ENCODE data around the gene C2CD2. TPM values are rescaled to one million over a fixed set of nuclear protein-coding genes. Genes with fewer than 3 reads are reported as not detected.

The C2CD2 gene
- total and polyA plus RNA-seq, 2 of the 8 experiments (the other 6 are each of a cell fraction or from before 2014, with no cell fraction given): 10.4 to 13.0 TPM

DNA sequence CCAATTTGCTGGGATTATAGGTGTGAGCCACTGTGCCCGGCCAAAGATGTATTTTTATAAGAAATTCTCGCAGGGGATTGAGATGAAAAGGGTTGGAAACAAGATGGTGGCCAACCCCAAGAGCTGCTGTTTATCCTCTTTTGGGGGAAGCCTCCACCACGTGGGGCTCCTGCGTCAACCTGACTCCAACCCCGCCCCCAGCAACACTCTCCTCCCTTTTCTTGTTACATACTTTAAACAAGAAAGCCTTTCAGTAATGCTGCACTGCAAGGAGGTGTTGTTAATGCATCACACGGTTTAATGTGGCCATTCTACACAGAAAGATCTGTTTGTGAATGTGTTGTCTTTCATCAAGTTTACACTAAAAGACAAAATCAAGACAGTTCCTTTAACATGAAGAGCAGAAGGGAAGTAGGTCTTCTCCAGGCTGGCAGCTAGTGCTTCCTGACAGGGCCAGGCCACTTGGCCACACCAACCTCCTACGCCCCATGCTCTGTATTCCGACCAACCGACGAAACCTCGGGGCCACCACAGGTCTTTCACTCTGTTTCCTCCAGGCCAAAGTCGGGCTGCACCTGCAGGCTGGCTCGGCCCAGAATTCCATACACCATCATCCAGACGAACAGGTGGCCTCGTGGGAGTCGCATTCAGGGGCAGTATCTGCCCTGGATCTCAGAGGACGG is 25.9 kb downstream of the C2CD2 start:
- ChIA-PET POLR2A (ENCODE audit: partially characterized antibody) (no interaction called here), CTCF (ENCODE audit: partially characterized antibody) (interaction anchor here (1.0 to 1.2 kb wide), 3 partner anchors 16 to 382 kb away, joined by 3 to 5 read pairs (median 3); no protein-coding TSS in a partner anchor)
- TF ChIP-seq ZNF274 (IDR thresholded peaks at IDR 0.05; ENCODE audit: borderline replicate concordance, extremely low read depth, low read length) (no peak), RXRA (IDR thresholded peaks at IDR 0.05; ENCODE audit: insufficient read depth, low read depth, low read length) (no peak), TCF12 (IDR thresholded peaks at IDR 0.05; ENCODE audit: low read depth, low read length) (no peak), JUN (IDR thresholded peaks at IDR 0.05; ENCODE audit: low read depth, low read length) (no peak), JUND (IDR thresholded peaks at IDR 0.05; ENCODE audit: low read length) (no peak), KDM1A (IDR thresholded peaks at IDR 0.05; ENCODE audit: borderline replicate concordance, low read length) (no peak), SP1 (IDR thresholded peaks at IDR 0.05; ENCODE audit: low read depth, low read length) (no peak)
- Histone ChIP-seq H2BK5ac (ENCODE audit: low read depth, low read length) (no peak overlapping the region), H3K23ac (ENCODE audit: insufficient read length) (no peak overlapping the region), H3K9me3 (ENCODE audit: insufficient read depth in 2 of 2, low read depth in 1 of 2, low read length in 1 of 2) (no peaks in the 10 kb centered on the region), H2AFZ (ENCODE audit: low read length) (no peak overlapping the region), H4K91ac (replicated peaks; ENCODE audit: insufficient read length, low read length) (peak overlapping the region; percentile 80), H2AK5ac (ENCODE audit: low read depth, low read length) (peak overlapping the region; percentile 56), H2BK12ac (ENCODE audit: low read depth, low read length) (0 out of 2 replicates have a peak overlapping the region, but pooled peaks have one; percentile 80), H2BK120ac (replicated peaks; ENCODE audit: low read depth, low read length) (no peak overlapping the region), H3K79me2 (ENCODE audit: control insufficient read depth in 1 of 2, insufficient read depth in 2 of 2, low read length in 2 of 2) (no peaks in the 10 kb centered on the region), H3K9ac (replicated peaks in 1 of 4; ENCODE audit: extremely low read depth in 1 of 4, low read depth in 3 of 4, low read length in 3 of 4) (no peak overlapping the region), H3K14ac (ENCODE audit: insufficient read length) (no peak overlapping the region), H3K27me3 (replicated peaks in 1 of 4; ENCODE audit: control insufficient read depth in 3 of 4, extremely low read depth in 1 of 4, insufficient read depth in 3 of 4, low read length in 3 of 4) (no peaks in the 10 kb centered on the region), H4K20me1 (replicated peaks in 1 of 2; ENCODE audit: control insufficient read depth in 1 of 2, insufficient read depth in 2 of 2, low read length in 2 of 2) (no peaks in the 10 kb centered on the region), H3K79me1 (ENCODE audit: low read depth, low read length) (no peaks in the 10 kb centered on the region; the same call in 1 of the 2 replicates), H3K18ac (ENCODE audit: extremely low read depth, low read length) (peak overlapping the region; percentile 15; the same call in 1 of the 2 replicates), H4K8ac (ENCODE audit: extremely low read depth, insufficient read depth, low read length) (no peak overlapping the region), H3K27ac (ENCODE audit: low read depth, low read length) (no peak overlapping the region), H3K4ac (replicated peaks; ENCODE audit: insufficient read length, low read depth, low read length) (no peak overlapping the region), H2BK15ac (ENCODE audit: low read length) (0 out of 2 replicates have a peak overlapping the region, but pooled peaks have one; percentile 81), H2BK20ac (ENCODE audit: low read length) (no peak overlapping the region), H3K56ac (replicated peaks; ENCODE audit: insufficient read length, low read depth, low read length) (no peak overlapping the region), H3K36me3 (ENCODE audit: control insufficient read depth in 2 of 4, insufficient read depth in 4 of 4, low read length in 3 of 4) (no peaks in the 10 kb centered on the region), H4K5ac (ENCODE audit: insufficient read length, low read depth, low read length) (no peak overlapping the region), H3K4me3 (ENCODE audit: extremely low read depth in 1 of 4, insufficient read depth in 2 of 4, low read depth in 3 of 4, low read length in 4 of 4) (no peak overlapping the region), H3K23me2 (ENCODE audit: low read depth, low read length) (no peaks in the 10 kb centered on the region), H3K4me2 (ENCODE audit: insufficient read depth in 1 of 2, low read depth in 2 of 2, low read length in 2 of 2) (no peak overlapping the region), H3K4me1 (replicated peaks in 1 of 4; ENCODE audit: control insufficient read depth in 3 of 4, insufficient read depth in 4 of 4, low read length in 3 of 4) (peaks cover 4 to 17% (median 9%) of the 10 kb centered on the region in 4 experiments)
- no peak for FAIRE-seq
- DNase-seq (ENCODE audit: low read depth in 1 of 2, low spot score in 2 of 2): no peak
- WGBS, 2 experiments (ENCODE audit: extremely low coverage in 1 of 2, insufficient coverage in 1 of 2, insufficient read length in 1 of 2, insufficient replicate concordance in 2 of 2, low coverage in 1 of 2, low lambda C conversion rate in 2 of 2, missing lambda C conversion rate in 1 of 2): 94% methylated on average over 17 of the region's 17 CpGs; no CpG with 5 or more reads in 1 of the 2 experiments
